Measurements from ENCODE around the gene TBX2. TPM values are rescaled to one million over a fixed set of nuclear protein-coding genes. Genes with fewer than 3 reads are reported as not detected.
"Not testable (repeated sequence)": the region's sequence is repeated elsewhere in the genome, so short reads cannot be mapped to it uniquely, and the experiment has no call there.

TBX2 gene
- total RNA-seq, 5 donors from 2014 or later (not counting 1 experiment from before 2014, with no cell fraction given), result 0.26 to 0.82 (median 0.32) TPM; not detected in 2

DNA sequence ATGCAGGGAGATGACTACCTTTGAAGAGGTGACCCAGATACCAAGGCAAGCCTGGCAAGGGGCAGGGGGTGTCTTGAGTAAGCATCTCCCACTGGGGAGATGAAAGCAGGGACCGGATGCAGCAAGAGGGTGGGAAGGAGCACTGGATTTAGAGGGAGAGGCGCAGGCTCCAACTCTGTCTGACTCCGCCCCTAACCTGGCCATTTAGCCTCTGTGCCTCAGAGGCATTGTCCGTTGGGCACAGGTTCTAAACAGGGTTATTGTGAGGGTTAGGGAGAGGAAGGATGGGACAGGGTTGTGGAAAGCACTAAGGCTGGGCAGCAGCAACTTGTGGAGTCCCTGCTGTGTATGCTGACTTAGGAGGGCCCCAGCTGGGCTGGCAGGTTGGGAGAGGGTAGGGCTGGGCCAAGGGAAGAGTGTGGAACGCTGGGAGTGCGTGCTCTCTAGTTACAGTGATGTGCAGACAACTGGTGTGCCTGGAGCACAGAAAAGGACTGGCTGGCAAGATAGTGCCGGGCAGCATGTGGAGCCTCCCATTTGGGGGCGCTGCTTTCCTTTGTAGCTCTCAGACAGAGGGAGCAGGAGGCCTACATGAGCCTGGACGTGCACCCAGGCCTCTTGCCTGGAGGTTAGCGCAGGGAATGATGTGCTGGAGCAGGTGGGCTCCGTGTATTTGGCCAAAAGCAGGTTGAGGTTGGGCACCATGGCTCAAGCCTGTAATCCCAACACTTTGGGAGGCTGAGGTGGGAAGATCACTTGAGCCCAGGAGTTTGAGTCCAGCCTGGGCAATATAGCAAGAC lies 26.2 kb downstream of the TBX2 start:
- ATAC-seq (replicated peaks in 1 of 4) (no peak), DNase-seq (no peak)
- ChIA-PET POLR2A (no interaction called here), CTCF (interaction anchor here in 1 of 2 donors (0.6 kb wide), 1 partner anchor 416 kb away, joined by 6 read pairs; no protein-coding TSS in a partner anchor)
- Mint-ChIP-seq H3K27ac (no peak overlapping the region), H3K9me3 (no peaks in the 10 kb centered on the region), H3K4me3 (no peak overlapping the region), H3K27me3 (peaks cover 31 to 45% of the 10 kb centered on the region in 2 donors), H3K4me1 (no peaks in the 10 kb centered on the region), H3K36me3 (no peaks in the 10 kb centered on the region)
- H3K4me1 ChIP-seq (ENCODE audit: control insufficient read depth in 1 of 2, extremely low read depth in 1 of 2, insufficient read depth in 2 of 2, low read length in 2 of 2), result no peaks in the 10 kb centered on the region
- H3K36me3 ChIP-seq (ENCODE audit: control insufficient read depth in 2 of 2, extremely low read depth in 1 of 2, insufficient read depth in 1 of 2, low read length in 1 of 2), result no peaks in the 10 kb centered on the region
- peaks cover 3 to 25% of the 10 kb centered on the region in 2 experiments for H3K27me3 ChIP-seq (replicated peaks in 1 of 2; ENCODE audit: control insufficient read depth in 2 of 2, extremely low read depth in 1 of 2, insufficient read depth in 2 of 2, low read length in 1 of 2)
- H3K4me3 ChIP-seq (ENCODE audit: control insufficient read depth in 1 of 2, extremely low read depth in 1 of 2, low read length in 1 of 2), result no peak overlapping the region
- no peaks in the 10 kb centered on the region for H3K9me3 ChIP-seq
- 54% methylated on average over 9 of the region's 11 CpGs for WGBS (ENCODE audit: insufficient coverage)
- H3K27ac ChIP-seq (ENCODE audit: low read length), result no peak overlapping the region

DNA sequence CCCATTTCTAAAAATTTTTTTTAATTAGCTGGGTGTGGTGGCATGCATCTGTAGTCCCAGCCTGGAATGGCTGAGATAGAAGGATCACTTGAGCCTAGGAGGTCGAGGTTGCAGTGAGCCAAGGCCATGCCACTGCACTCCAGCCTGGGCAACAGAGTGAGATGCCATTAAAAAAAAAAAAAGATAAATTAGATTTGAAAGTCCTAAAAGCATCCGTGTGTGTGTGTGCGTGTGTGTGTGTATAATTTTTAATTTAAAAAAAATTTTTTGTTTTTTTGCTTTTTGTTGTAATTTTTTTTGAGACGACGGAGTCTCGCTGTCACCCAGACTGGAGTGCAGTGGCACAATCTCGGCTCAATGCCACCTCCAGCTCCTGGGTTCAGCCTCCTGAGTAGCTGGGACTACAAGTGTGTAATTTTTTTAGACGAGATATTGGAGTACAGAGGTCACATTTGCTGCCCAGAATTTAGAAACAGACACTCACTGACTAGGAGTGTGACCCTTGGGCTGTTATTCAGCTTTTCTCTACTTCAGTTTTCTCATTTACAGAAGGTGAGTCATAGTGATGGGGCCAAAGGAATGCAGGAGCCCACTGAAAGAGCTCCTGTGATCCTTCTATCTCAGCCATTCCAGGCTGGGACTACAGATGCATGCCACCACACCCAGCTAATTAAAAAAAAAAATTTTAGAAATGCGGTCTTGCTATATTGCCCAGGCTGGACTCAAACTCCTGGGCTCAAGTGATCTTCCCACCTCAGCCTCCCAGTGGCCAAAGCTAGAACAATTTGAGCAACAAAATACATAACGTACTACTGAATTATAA lies 27.1 kb downstream of the TBX2 start:
- ATAC-seq (replicated peaks in 1 of 4), result no peak
- H3K36me3 Mint-ChIP-seq, result no peaks in the 10 kb centered on the region
- peaks cover 3 to 20% of the 10 kb centered on the region in 2 experiments for H3K27me3 ChIP-seq (replicated peaks in 1 of 2; ENCODE audit: control insufficient read depth in 2 of 2, extremely low read depth in 1 of 2, insufficient read depth in 2 of 2, low read length in 1 of 2)
- POLR2A ChIA-PET, result no interaction called here
- no peaks in the 10 kb centered on the region for H3K4me1 ChIP-seq (ENCODE audit: control insufficient read depth in 1 of 2, extremely low read depth in 1 of 2, insufficient read depth in 2 of 2, low read length in 2 of 2)
- no peaks in the 10 kb centered on the region for H3K36me3 ChIP-seq (ENCODE audit: control insufficient read depth in 2 of 2, extremely low read depth in 1 of 2, insufficient read depth in 1 of 2, low read length in 1 of 2)
- H3K4me3 Mint-ChIP-seq, result no peak overlapping the region
- CTCF ChIA-PET, result interaction anchor here in 1 of 2 donors (0.6 kb wide), 1 partner anchor 218 kb away, joined by 4 read pairs; no protein-coding TSS in a partner anchor
- no peaks in the 10 kb centered on the region for H3K4me1 Mint-ChIP-seq
- H3K9me3 Mint-ChIP-seq, result no peaks in the 10 kb centered on the region
- no peak overlapping the region for H3K27ac ChIP-seq (ENCODE audit: low read length)
- no peak overlapping the region for H3K27ac Mint-ChIP-seq
- no peaks in the 10 kb centered on the region for H3K9me3 ChIP-seq
- WGBS (ENCODE audit: insufficient coverage), result 74% methylated on average over 3 of the region's 10 CpGs
- no peak overlapping the region for H3K4me3 ChIP-seq (ENCODE audit: control insufficient read depth in 1 of 2, extremely low read depth in 1 of 2, low read length in 1 of 2)
- peaks cover 28 to 38% of the 10 kb centered on the region in 2 donors for H3K27me3 Mint-ChIP-seq
- DNase-seq, result no peak

DNA sequence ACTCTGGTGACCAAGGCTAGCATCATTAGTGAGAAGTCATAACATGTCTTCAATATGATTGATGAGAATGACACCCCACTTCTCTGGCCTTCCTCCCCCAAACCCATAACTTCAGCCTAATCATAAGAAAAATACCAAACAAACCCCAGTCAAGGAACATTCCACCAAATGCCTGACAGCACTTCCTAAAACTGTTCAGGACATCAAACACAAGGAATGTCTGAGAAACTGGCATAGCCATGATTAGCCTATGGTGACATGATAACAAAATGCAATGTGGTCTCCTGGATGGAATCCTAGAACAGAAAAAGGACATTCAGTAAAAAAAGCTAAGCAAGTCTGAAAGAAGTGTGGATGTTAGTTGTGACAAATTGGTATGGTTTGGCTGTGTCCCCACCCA lies 27.9 kb downstream of the TBX2 start:
- H3K27me3 ChIP-seq (replicated peaks in 1 of 2; ENCODE audit: control insufficient read depth in 2 of 2, extremely low read depth in 1 of 2, insufficient read depth in 2 of 2, low read length in 1 of 2), result peaks cover 2 to 20% of the 10 kb centered on the region in 2 experiments
- H3K27ac Mint-ChIP-seq, result no peak overlapping the region
- ATAC-seq (replicated peaks in 1 of 4) (no peak), DNase-seq (no peak)
- H3K36me3 ChIP-seq (ENCODE audit: control insufficient read depth in 2 of 2, extremely low read depth in 1 of 2, insufficient read depth in 1 of 2, low read length in 1 of 2), result no peaks in the 10 kb centered on the region
- ChIA-PET CTCF (interaction anchor here in 1 of 2 donors (0.6 kb wide), 1 partner anchor 219 kb away, joined by 4 read pairs; no protein-coding TSS in a partner anchor), POLR2A (no interaction called here)
- H3K9me3 Mint-ChIP-seq, result no peaks in the 10 kb centered on the region
- no peaks in the 10 kb centered on the region for H3K36me3 Mint-ChIP-seq
- no peaks in the 10 kb centered on the region for H3K4me1 ChIP-seq (ENCODE audit: control insufficient read depth in 1 of 2, extremely low read depth in 1 of 2, insufficient read depth in 2 of 2, low read length in 2 of 2)
- no peaks in the 10 kb centered on the region for H3K9me3 ChIP-seq
- H3K27ac ChIP-seq (ENCODE audit: low read length), result no peak overlapping the region
- H3K4me1 Mint-ChIP-seq, result no peaks in the 10 kb centered on the region
- peaks cover 21 to 33% of the 10 kb centered on the region in 2 donors for H3K27me3 Mint-ChIP-seq
- H3K4me3 ChIP-seq (ENCODE audit: control insufficient read depth in 1 of 2, extremely low read depth in 1 of 2, low read length in 1 of 2), result no peak overlapping the region
- H3K4me3 Mint-ChIP-seq, result no peak overlapping the region

DNA sequence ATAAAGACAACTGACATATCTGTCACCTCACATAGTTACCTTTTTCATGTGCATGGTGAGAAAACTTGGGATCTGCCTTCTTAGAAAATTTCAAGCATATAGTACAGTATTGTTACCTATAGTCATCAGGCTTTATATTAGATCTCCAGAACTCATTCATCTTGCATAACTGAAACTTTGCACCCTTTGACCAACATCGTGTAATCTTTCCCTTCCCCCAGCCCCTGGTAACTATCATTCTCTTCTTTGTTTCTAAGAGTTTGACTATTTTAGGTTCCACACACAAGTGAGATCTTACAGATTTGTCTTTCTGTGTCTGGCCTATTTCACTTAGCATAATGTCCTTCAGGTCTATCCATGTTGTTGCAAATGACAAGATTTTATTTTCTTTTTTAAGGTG lies 29.6 kb downstream of the TBX2 start:
- H3K9me3 Mint-ChIP-seq, result no peaks in the 10 kb centered on the region
- H3K27me3 Mint-ChIP-seq, result peaks cover 17 to 26% of the 10 kb centered on the region in 2 donors
- Histone ChIP-seq H3K27ac (ENCODE audit: low read length) (no peak overlapping the region), H3K36me3 (ENCODE audit: control insufficient read depth in 2 of 2, extremely low read depth in 1 of 2, insufficient read depth in 1 of 2, low read length in 1 of 2) (no peaks in the 10 kb centered on the region), H3K4me1 (ENCODE audit: control insufficient read depth in 1 of 2, extremely low read depth in 1 of 2, insufficient read depth in 2 of 2, low read length in 2 of 2) (no peaks in the 10 kb centered on the region), H3K9me3 (no peaks in the 10 kb centered on the region), H3K27me3 (replicated peaks in 1 of 2; ENCODE audit: control insufficient read depth in 2 of 2, extremely low read depth in 1 of 2, insufficient read depth in 2 of 2, low read length in 1 of 2) (peaks cover 2 to 15% of the 10 kb centered on the region in 2 experiments), H3K4me3 (ENCODE audit: control insufficient read depth in 1 of 2, extremely low read depth in 1 of 2, low read length in 1 of 2) (no peak overlapping the region)
- no peak overlapping the region for H3K27ac Mint-ChIP-seq
- no peak for DNase-seq
- 89% methylated on average over 1 of the region's 1 CpG for WGBS (ENCODE audit: insufficient coverage)
- ChIA-PET CTCF (no interaction called here), POLR2A (no interaction called here)
- H3K4me1 Mint-ChIP-seq, result no peaks in the 10 kb centered on the region
- H3K36me3 Mint-ChIP-seq, result no peaks in the 10 kb centered on the region
- no peak for ATAC-seq (replicated peaks in 1 of 4)
- no peak overlapping the region for H3K4me3 Mint-ChIP-seq

DNA sequence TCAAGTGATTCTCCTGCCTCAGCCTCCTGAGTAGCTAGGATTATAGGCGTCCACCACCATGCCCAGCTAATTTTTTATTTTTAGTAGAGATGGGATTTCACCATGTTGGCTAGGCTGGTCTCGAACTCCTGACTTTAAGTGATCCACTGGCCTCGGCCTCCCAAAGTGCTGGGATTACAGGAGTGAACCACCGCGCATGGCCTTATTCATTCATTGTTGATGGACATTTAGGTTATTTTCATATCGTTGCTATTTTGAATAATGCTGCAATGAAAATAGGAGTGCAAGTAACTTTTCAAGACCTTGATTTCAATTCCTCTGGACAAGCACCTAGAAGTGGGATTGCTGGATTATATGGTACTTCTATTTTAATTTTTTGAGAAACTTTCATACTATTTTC lies 30.2 kb downstream of the TBX2 start:
- H3K27me3 ChIP-seq (replicated peaks in 1 of 2; ENCODE audit: control insufficient read depth in 2 of 2, extremely low read depth in 1 of 2, insufficient read depth in 2 of 2, low read length in 1 of 2); H3K27ac Mint-ChIP-seq; DNase-seq; H3K4me1 Mint-ChIP-seq; H3K9me3 ChIP-seq; H3K36me3 ChIP-seq (ENCODE audit: control insufficient read depth in 2 of 2, extremely low read depth in 1 of 2, insufficient read depth in 1 of 2, low read length in 1 of 2); H3K4me3 Mint-ChIP-seq; H3K27ac ChIP-seq (ENCODE audit: low read length); H3K4me1 ChIP-seq (ENCODE audit: control insufficient read depth in 1 of 2, extremely low read depth in 1 of 2, insufficient read depth in 2 of 2, low read length in 2 of 2); H3K4me3 ChIP-seq (ENCODE audit: control insufficient read depth in 1 of 2, extremely low read depth in 1 of 2, low read length in 1 of 2); H3K36me3 Mint-ChIP-seq; H3K9me3 Mint-ChIP-seq; CTCF ChIA-PET; ATAC-seq (replicated peaks in 1 of 4); POLR2A ChIA-PET: not testable (repeated sequence)
- 85% methylated on average over 3 of the region's 6 CpGs for WGBS (ENCODE audit: insufficient coverage)
- peaks cover 23% of the 10 kb centered on the region in 2 donors for H3K27me3 Mint-ChIP-seq

DNA sequence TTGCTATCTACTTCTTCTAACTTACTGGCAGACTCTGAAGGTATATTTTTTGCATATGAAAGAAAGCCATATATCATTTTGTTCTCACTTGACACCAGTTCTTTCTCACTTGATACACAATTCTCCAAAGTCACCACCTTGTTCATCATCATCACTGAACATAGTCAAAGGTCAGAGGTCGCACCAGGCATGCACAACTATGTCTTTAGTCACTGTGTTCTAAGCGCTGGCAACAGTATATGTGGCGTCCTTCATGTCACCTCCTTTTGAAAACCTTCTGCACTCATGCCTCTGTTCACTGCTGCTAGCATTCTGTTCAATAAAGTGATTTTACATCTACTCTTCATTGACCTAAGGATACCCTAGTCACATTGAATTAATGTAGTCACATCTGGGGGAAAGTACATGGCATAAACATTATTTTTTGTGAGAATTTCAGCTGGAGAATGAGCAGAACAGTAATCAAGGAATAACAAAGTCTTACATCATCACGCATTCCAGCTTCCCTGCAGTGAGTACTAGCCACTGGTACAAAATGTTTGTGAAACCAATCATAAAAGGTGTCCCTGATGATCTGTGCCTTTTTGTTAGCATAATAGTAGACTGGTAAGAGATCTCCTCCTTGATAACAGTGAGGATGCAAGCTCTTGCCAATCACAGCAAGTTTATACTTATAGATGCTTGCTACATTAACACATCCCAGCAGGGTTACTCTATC lies 32.1 kb downstream of the TBX2 start:
- Histone ChIP-seq H3K36me3 (ENCODE audit: control insufficient read depth in 2 of 2, extremely low read depth in 1 of 2, insufficient read depth in 1 of 2, low read length in 1 of 2) (no peaks in the 10 kb centered on the region), H3K9me3 (no peaks in the 10 kb centered on the region), H3K4me3 (ENCODE audit: control insufficient read depth in 1 of 2, extremely low read depth in 1 of 2, low read length in 1 of 2) (no peak overlapping the region), H3K27ac (ENCODE audit: low read length) (no peak overlapping the region), H3K4me1 (ENCODE audit: control insufficient read depth in 1 of 2, extremely low read depth in 1 of 2, insufficient read depth in 2 of 2, low read length in 2 of 2) (no peaks in the 10 kb centered on the region), H3K27me3 (replicated peaks in 1 of 2; ENCODE audit: control insufficient read depth in 2 of 2, extremely low read depth in 1 of 2, insufficient read depth in 2 of 2, low read length in 1 of 2) (peaks cover 2% of the 10 kb centered on the region in 2 experiments)
- no peak overlapping the region for H3K4me3 Mint-ChIP-seq
- WGBS (ENCODE audit: insufficient coverage), result 82% methylated on average over 3 of the region's 4 CpGs
- no peaks in the 10 kb centered on the region for H3K4me1 Mint-ChIP-seq
- DNase-seq, result no peak
- H3K27me3 Mint-ChIP-seq, result peaks cover 15 to 18% of the 10 kb centered on the region in 2 donors
- peaks cover 0 to 12% (median 0%) of the 10 kb centered on the region in 3 donors for H3K9me3 Mint-ChIP-seq
- POLR2A ChIA-PET, result no interaction called here
- no peaks in the 10 kb centered on the region for H3K36me3 Mint-ChIP-seq
- ATAC-seq (replicated peaks in 1 of 4), result no peak
- CTCF ChIA-PET, result no interaction called here
- no peak overlapping the region for H3K27ac Mint-ChIP-seq
